Measurements from ENCODE around the gene PLXNA3. TPM values are rescaled to one million over a fixed set of nuclear protein-coding genes. Genes with fewer than 3 reads are reported as not detected.

The PLXNA3 gene
- total RNA-seq, 8 experiments from 2014 or later, result 8.6 to 38.0 (median 22.3) TPM

GRCh38 chrX:154449618-154450017 lies 8.5 kb upstream of the PLXNA3 start:
- Histone ChIP-seq H3K27ac (no peak overlapping the region), H3K4me1 (replicated peaks in 1 of 2) (peaks cover 0 to 6% of the 10 kb centered on the region in 2 donors), H3K4me3 (no peak overlapping the region)
- in situ Hi-C loops (cut with MboI; ENCODE audit: low pct_unique_long_range_greater_than_20kb in 2 of 9, low sequenced_read_pairs in 9 of 9, unreplicated experiment in 9 of 9), result no loop called here
- ATAC-seq (replicated peaks in 6 of 8), result no peak
- WGBS, 10 experiments, result 69% methylated on average over 3 of the region's 18 CpGs; no CpG with 5 or more reads in 9 of the 10 experiments

GRCh38 chrX:154450312-154450711 lies 7.8 kb upstream of the PLXNA3 start:
- Histone ChIP-seq H3K4me3 (no peak overlapping the region), H3K27ac (no peak overlapping the region), H3K4me1 (replicated peaks in 1 of 2) (no peaks in the 10 kb centered on the region)
- in situ Hi-C loops (cut with MboI; ENCODE audit: low pct_unique_long_range_greater_than_20kb in 2 of 9, low sequenced_read_pairs in 9 of 9, unreplicated experiment in 9 of 9), result no loop called here
- WGBS, 10 experiments, result 67 to 80% (median 70%) methylated on average over 2 to 11 of the region's 17 CpGs; no CpG with 5 or more reads in 6 of the 10 experiments
- ATAC-seq (replicated peaks in 6 of 8), result no peak

GRCh38 chrX:154452823-154453222 lies 5.3 kb upstream of the PLXNA3 start:
- H3K4me3 ChIP-seq, result no peak overlapping the region
- no peaks in the 10 kb centered on the region for H3K4me1 ChIP-seq (replicated peaks in 1 of 2)
- no peak overlapping the region for H3K27ac ChIP-seq
- 88 to 100% (median 100%) methylated on average over 2 to 5 of the region's 9 CpGs; no CpG with 5 or more reads in 6 of the 10 experiments for WGBS, 10 experiments
- ATAC-seq (replicated peaks in 6 of 8), result no peak
- in situ Hi-C loops (cut with MboI; ENCODE audit: low pct_unique_long_range_greater_than_20kb in 2 of 9, low sequenced_read_pairs in 9 of 9, unreplicated experiment in 9 of 9), result no loop called here

- in situ Hi-C loops (cut with MboI; ENCODE audit: low pct_unique_long_range_greater_than_20kb in 2 of 9, low sequenced_read_pairs in 9 of 9, unreplicated experiment in 9 of 9), result no loop called here
- peaks cover 7% of the 10 kb centered on the region in 2 donors for H3K4me1 ChIP-seq (replicated peaks in 1 of 2)
- peak overlapping the region; percentile 97 to 98 for H3K27ac ChIP-seq
- WGBS, 10 experiments, result 33 to 52% (median 38%) methylated on average over 3 to 7 of the region's 65 CpGs; no CpG with 5 or more reads in 7 of the 10 experiments
- H3K4me3 ChIP-seq, result peak overlapping the region; percentile 76 to 90 (median 87)
- peak; percentile 27 to 55 (median 42) for ATAC-seq (replicated peaks in 6 of 8)
Observed at GRCh38 chrX:154457491-154458115, 478 bp upstream of the PLXNA3 start.

DNA sequence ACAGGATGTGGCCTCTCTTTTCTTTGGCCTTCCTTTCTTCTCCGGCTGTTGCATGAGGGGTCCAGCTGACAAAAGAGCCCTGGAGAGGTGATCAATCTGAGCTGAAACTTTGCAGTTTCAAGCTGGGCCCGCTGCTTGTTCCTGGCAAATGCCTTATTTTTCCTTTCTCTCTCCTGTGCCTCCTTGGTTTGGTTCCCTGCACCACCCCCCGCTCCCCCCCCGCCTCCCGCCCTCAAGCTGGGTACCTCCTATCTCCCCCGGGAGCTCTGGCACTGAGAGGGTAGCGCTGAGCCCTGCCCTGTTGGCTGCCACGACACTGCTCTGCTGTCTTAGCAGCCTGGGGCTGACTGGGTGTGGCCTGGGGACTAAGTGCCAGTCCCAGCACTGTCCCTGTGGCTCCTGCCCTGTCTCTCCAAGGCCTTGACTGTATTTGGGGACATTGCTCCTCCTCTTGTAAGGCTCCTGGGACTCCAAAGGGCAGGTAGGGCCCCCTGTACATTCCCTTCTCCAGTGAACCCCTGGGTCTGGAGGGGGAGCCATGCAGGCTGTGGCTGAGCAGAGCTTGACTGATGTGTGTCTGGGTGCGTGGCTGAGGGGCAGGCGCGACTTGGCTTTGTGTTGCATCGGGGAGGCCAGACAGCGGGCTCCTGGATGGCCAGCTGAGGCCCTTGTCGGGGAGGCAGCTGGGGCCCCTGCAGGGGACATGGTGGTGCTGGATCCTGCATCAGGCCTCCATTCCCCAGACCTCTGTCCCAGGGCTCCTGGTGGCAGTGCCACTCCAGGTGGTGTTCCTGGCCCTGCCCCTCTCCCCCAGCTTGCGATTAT lies 1.1 kb downstream of the PLXNA3 start:
- peak overlapping the region; percentile 97 to 98 for H3K27ac ChIP-seq
- 0 to 24% methylated on average over 1 to 3 of the region's 15 CpGs; no CpG with 5 or more reads in 8 of the 10 experiments for WGBS, 10 experiments
- in situ Hi-C loops (cut with MboI; ENCODE audit: low pct_unique_long_range_greater_than_20kb in 2 of 9, low sequenced_read_pairs in 9 of 9, unreplicated experiment in 9 of 9), result no loop called here
- peak; percentile 30 to 58 (median 48) for ATAC-seq (replicated peaks in 6 of 8)
- H3K4me1 ChIP-seq (replicated peaks in 1 of 2), result peaks cover 7% of the 10 kb centered on the region in 2 donors
- peak overlapping the region; percentile 76 to 90 (median 87) for H3K4me3 ChIP-seq

DNA sequence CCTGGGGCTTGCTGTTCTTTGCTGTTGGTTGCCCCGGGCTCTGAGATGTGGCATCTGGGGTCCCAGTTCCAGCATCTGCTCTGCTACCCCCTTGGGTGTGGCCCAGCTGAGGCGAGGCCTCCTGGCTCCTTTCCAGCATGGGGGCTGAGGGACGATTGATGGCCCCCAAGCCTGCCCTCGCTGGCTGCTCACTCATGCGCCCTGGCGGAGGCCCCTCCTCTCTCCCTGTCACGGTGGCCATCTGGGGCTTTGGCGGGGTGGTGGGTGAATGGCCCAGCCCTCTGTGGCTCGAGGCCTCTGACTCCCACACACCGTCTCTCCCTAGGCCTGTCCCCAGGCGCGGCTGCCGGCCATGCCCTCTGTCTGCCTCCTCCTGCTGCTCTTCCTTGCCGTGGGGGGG lies 1.8 kb downstream of the PLXNA3 start:
- peak overlapping the region; percentile 76 to 90 (median 87) for H3K4me3 ChIP-seq
- peaks cover 7% of the 10 kb centered on the region in 2 donors for H3K4me1 ChIP-seq (replicated peaks in 1 of 2)
- in situ Hi-C loops (cut with MboI; ENCODE audit: low pct_unique_long_range_greater_than_20kb in 2 of 9, low sequenced_read_pairs in 9 of 9, unreplicated experiment in 9 of 9), result no loop called here
- WGBS, 10 experiments, result no CpG with 5 or more reads among the region's 14 CpGs
- H3K27ac ChIP-seq, result peak overlapping the region; percentile 97 to 98
- peak; percentile 15 to 66 (median 58) for ATAC-seq (replicated peaks in 6 of 8)

DNA sequence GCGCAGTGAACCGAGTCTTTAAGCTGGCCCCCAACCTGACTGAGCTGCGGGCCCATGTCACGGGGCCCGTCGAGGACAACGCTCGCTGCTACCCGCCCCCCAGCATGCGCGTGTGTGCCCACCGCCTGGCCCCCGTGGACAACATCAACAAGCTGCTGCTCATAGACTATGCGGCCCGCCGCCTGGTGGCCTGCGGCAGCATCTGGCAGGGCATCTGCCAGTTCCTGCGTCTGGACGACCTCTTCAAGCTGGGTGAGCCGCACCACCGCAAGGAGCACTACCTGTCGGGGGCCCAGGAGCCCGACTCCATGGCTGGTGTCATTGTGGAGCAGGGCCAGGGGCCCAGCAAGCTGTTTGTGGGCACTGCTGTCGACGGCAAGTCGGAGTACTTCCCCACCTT lies 2.2 kb downstream of the PLXNA3 start:
- peaks cover 7% of the 10 kb centered on the region in 2 donors for H3K4me1 ChIP-seq (replicated peaks in 1 of 2)
- 72% methylated on average over 9 of the region's 26 CpGs; no CpG with 5 or more reads in 9 of the 10 experiments for WGBS, 10 experiments
- in situ Hi-C loops (cut with MboI; ENCODE audit: low pct_unique_long_range_greater_than_20kb in 2 of 9, low sequenced_read_pairs in 9 of 9, unreplicated experiment in 9 of 9), result no loop called here
- H3K4me3 ChIP-seq, result peak overlapping the region; percentile 76 to 90 (median 87)
- no peak for ATAC-seq (replicated peaks in 6 of 8)
- H3K27ac ChIP-seq, result peak overlapping the region; percentile 97 to 98

- WGBS, 10 experiments, result no CpG with 5 or more reads among the region's 8 CpGs
- no peak overlapping the region for H3K27ac ChIP-seq
- H3K4me3 ChIP-seq, result no peak overlapping the region
- H3K4me1 ChIP-seq (replicated peaks in 1 of 2), result peaks cover 7% of the 10 kb centered on the region in 2 donors
- ATAC-seq (replicated peaks in 6 of 8), result no peak
- in situ Hi-C loops (cut with MboI; ENCODE audit: low pct_unique_long_range_greater_than_20kb in 2 of 9, low sequenced_read_pairs in 9 of 9, unreplicated experiment in 9 of 9), result no loop called here
Observed at GRCh38 chrX:154462396-154462795, 4.3 kb downstream of the PLXNA3 start.

GRCh38 chrX:154463611-154464220 lies 5.6 kb downstream of the PLXNA3 start:
- ATAC-seq (replicated peaks in 6 of 8), result no peak
- 90% methylated on average over 6 of the region's 36 CpGs; no CpG with 5 or more reads in 9 of the 10 experiments for WGBS, 10 experiments
- no peak overlapping the region for H3K4me3 ChIP-seq
- no peak overlapping the region for H3K27ac ChIP-seq
- H3K4me1 ChIP-seq (replicated peaks in 1 of 2), result peaks cover 7% of the 10 kb centered on the region in 2 donors
- in situ Hi-C loops (cut with MboI; ENCODE audit: low pct_unique_long_range_greater_than_20kb in 2 of 9, low sequenced_read_pairs in 9 of 9, unreplicated experiment in 9 of 9), result no loop called here

GRCh38 chrX:154464806-154465365 lies 6.8 kb downstream of the PLXNA3 start:
- ATAC-seq (replicated peaks in 6 of 8), result no peak
- Histone ChIP-seq H3K27ac (no peak overlapping the region), H3K4me3 (no peak overlapping the region), H3K4me1 (replicated peaks in 1 of 2) (peaks cover 7% of the 10 kb centered on the region in 2 donors)
- WGBS, 10 experiments, result 76 to 93% methylated on average over 3 to 8 of the region's 28 CpGs; no CpG with 5 or more reads in 8 of the 10 experiments
- in situ Hi-C loops (cut with MboI; ENCODE audit: low pct_unique_long_range_greater_than_20kb in 2 of 9, low sequenced_read_pairs in 9 of 9, unreplicated experiment in 9 of 9), result no loop called here

DNA sequence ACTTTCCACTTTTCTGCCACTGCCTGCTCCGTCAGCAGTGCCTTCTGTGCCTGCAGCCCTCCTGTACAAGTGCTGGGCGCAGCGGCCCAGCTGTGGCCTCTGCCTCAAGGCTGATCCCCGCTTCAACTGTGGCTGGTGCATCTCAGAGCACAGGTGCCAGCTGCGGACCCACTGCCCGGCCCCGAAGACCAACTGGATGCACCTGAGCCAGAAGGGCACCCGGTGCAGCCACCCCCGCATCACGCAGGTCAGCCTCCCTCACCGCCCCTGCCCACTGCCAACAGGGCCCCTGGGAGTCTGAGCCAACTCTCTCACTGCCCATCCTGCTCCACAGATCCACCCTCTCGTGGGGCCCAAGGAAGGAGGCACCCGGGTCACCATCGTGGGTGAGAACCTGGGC lies 7.5 kb downstream of the PLXNA3 start:
- Histone ChIP-seq H3K4me1 (replicated peaks in 1 of 2) (peaks cover 1 to 3% of the 10 kb centered on the region in 2 donors), H3K4me3 (no peak overlapping the region), H3K27ac (no peak overlapping the region)
- WGBS, 10 experiments, result 67 to 93% methylated on average over 3 to 8 of the region's 14 CpGs; no CpG with 5 or more reads in 8 of the 10 experiments
- in situ Hi-C loops (cut with MboI; ENCODE audit: low pct_unique_long_range_greater_than_20kb in 2 of 9, low sequenced_read_pairs in 9 of 9, unreplicated experiment in 9 of 9), result no loop called here
- no peak for ATAC-seq (replicated peaks in 6 of 8)

DNA sequence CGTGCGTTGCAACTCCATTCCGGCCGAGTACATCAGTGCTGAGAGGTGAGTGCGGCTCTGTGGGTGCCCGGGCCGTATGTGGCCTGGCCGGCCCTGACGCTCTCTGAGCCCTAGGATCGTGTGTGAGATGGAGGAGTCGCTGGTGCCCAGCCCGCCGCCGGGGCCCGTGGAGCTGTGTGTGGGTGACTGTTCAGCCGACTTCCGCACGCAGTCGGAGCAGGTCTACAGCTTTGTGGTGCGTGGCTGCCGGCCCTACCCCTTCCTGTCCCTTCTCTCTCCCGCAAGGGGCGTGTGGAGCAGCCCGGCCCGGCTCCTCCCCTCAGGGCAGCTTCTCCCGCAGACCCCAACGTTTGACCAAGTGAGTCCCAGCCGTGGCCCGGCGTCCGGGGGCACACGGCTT lies 8.0 kb downstream of the PLXNA3 start:
- Histone ChIP-seq H3K4me3 (no peak overlapping the region), H3K4me1 (replicated peaks in 1 of 2) (peaks cover 0 to 3% of the 10 kb centered on the region in 2 donors), H3K27ac (no peak overlapping the region)
- ATAC-seq (replicated peaks in 6 of 8), result no peak
- in situ Hi-C loops (cut with MboI; ENCODE audit: low pct_unique_long_range_greater_than_20kb in 2 of 9, low sequenced_read_pairs in 9 of 9, unreplicated experiment in 9 of 9), result no loop called here
- 100% methylated on average over 3 of the region's 32 CpGs; no CpG with 5 or more reads in 9 of the 10 experiments for WGBS, 10 experiments

- in situ Hi-C loops (cut with MboI; ENCODE audit: low pct_unique_long_range_greater_than_20kb in 2 of 9, low sequenced_read_pairs in 9 of 9, unreplicated experiment in 9 of 9), result no loop called here
- peaks cover 0 to 2% of the 10 kb centered on the region in 2 donors for H3K4me1 ChIP-seq (replicated peaks in 1 of 2)
- WGBS, 10 experiments, result 96% methylated on average over 5 of the region's 15 CpGs; no CpG with 5 or more reads in 9 of the 10 experiments
- ATAC-seq (replicated peaks in 6 of 8), result no peak
- no peak overlapping the region for H3K4me3 ChIP-seq
- no peak overlapping the region for H3K27ac ChIP-seq
Observed at GRCh38 chrX:154466907-154467306, 8.8 kb downstream of the PLXNA3 start.

Data from motor neuron (in vitro differentiated cells).